Naive thymus-derived CD4-positive, alpha-beta T cell (primary cell): ENCODE data around the gene SNTA1. TPM values are rescaled to one million over a fixed set of nuclear protein-coding genes. Genes with fewer than 3 reads are reported as not detected.
"Not testable (repeated sequence)": the region's sequence is repeated elsewhere in the genome, so short reads cannot be mapped to it uniquely, and the experiment has no call there.

Source experiments
- ATAC-seq: fragments of 150-1000 bp; cut with Tn5 transposase; 2 replicates; pipeline ENCODE4 v1.10.0; 2021; ENCODE audit warnings: mild to moderate bottlenecking, moderate library complexity
- CTCF ChIA-PET: fragments of 350-600 bp; sonication (Branson Sonifier 250); formaldehyde crosslinking; loops from one replicate; lab custom pipeline; 2021; ENCODE audit warnings: antibody characterized with exemption; lab: Charles Lee
- POLR2A ChIA-PET: fragments of 350-600 bp; sonication (Branson Sonifier 250); formaldehyde crosslinking; loops from one replicate; lab custom pipeline; 2021; ENCODE audit warnings: antibody characterized with exemption, inconsistent platforms; lab: Charles Lee
- DNase-seq, 9 donors: peaks; one replicate each; pipeline versions ENCODE4 v3.0.0 to v3.0.0-alpha.2; 2020 to 2022; ENCODE audit warnings: mixed read lengths in 1 of 9
- H3K27ac ChIP-seq: one replicate; pipeline ENCODE4 v1.7.0; 2013; ENCODE audit warnings: mild to moderate bottlenecking, low read depth, low read length, moderate library complexity
- H3K27me3 ChIP-seq, 2 donors: one replicate each; pipeline ENCODE4 v1.7.0; 2013; ENCODE audit warnings: low read length in 2 of 2, mild to moderate bottlenecking in 2 of 2, moderate library complexity in 2 of 2; ENCODE audit not compliant: control insufficient read depth in 2 of 2, insufficient read depth in 2 of 2
- H3K36me3 ChIP-seq, 3 experiments: 1 replicate in 2 of 3; 2 replicates in 1 of 3; pipeline ENCODE4 v1.7.0; 2013; ENCODE audit warnings: low read length in 3 of 3, mild to moderate bottlenecking in 3 of 3, moderate library complexity in 1 of 3; ENCODE audit not compliant: insufficient read depth in 3 of 3, control insufficient read depth in 2 of 3
- H3K4me1 ChIP-seq, 2 donors: one replicate each; pipeline ENCODE4 v1.7.0; 2013; ENCODE audit warnings: low read length in 2 of 2, mild to moderate bottlenecking in 2 of 2, moderate library complexity in 1 of 2; ENCODE audit not compliant: control insufficient read depth in 2 of 2, insufficient read depth in 2 of 2
- H3K4me3 ChIP-seq: 2 replicates; pipeline ENCODE4 v1.7.0; 2013; ENCODE audit warnings: mild to moderate bottlenecking, low read length
- H3K9me3 ChIP-seq, 3 experiments: 1 replicate in 2 of 3; 2 replicates in 1 of 3; pipeline ENCODE4 v1.7.0; 2013; ENCODE audit warnings: low read length in 3 of 3; ENCODE audit not compliant: control insufficient read depth in 2 of 3
- H3K27ac Mint-ChIP-seq, 9 donors: one replicate each; pipeline ENCODE4 v1.8.0; 2020 to 2022; ENCODE audit warnings: mixed read lengths in 9 of 9, mild to moderate bottlenecking in 8 of 9, moderate library complexity in 5 of 9, inconsistent platforms in 2 of 9
- H3K27me3 Mint-ChIP-seq, 5 donors: one replicate each; pipeline ENCODE4 v1.8.0; 2021 to 2022; ENCODE audit warnings: mixed read lengths in 5 of 5, mild to moderate bottlenecking in 1 of 5
- H3K36me3 Mint-ChIP-seq, 5 donors: one replicate each; pipeline ENCODE4 v1.8.0; 2020 to 2022; ENCODE audit warnings: mixed read lengths in 5 of 5, mild to moderate bottlenecking in 3 of 5, inconsistent platforms in 1 of 5
- H3K4me1 Mint-ChIP-seq, 7 donors: one replicate each; pipeline ENCODE4 v1.8.0; 2020 to 2022; ENCODE audit warnings: mixed read lengths in 7 of 7, mild to moderate bottlenecking in 3 of 7, inconsistent platforms in 1 of 7
- H3K4me3 Mint-ChIP-seq, 10 donors: one replicate each; pipeline ENCODE4 v1.8.0; 2020 to 2022; ENCODE audit warnings: mild to moderate bottlenecking in 10 of 10, mixed read lengths in 10 of 10, moderate library complexity in 6 of 10, inconsistent platforms in 2 of 10
- H3K9me3 Mint-ChIP-seq, 11 donors: one replicate each; pipeline ENCODE4 v1.8.0; 2020 to 2022; ENCODE audit warnings: mixed read lengths in 11 of 11, mild to moderate bottlenecking in 4 of 11, inconsistent platforms in 1 of 11, moderate library complexity in 1 of 11
- intact Hi-C, 2 donors: fragments of 100-400 bp; cut with micrococcal nuclease; formaldehyde crosslinking; loops; one replicate each; pipeline ENCODE4 v1.15.1; 2023
- polyA plus RNA-seq, 2 donors: library from polyadenylated mRNA; unstranded; fragments of 300-500 nt; fragmentation: Illumina TruSeq; gene quantifications; one replicate each; pipeline ENCODE4 v1.2.3, GENCODE V29; 2021
- total RNA-seq, 6 experiments: library from RNA in 5 of 6; stranded (reverse) in 5 of 6; gene quantifications; 1 replicate in 5 of 6; 2 replicates in 1 of 6; pipeline ENCODE4 v1.2.3 and lab custom pipeline; 2021 to 2026

The SNTA1 gene
- total and polyA plus RNA-seq, 7 experiments from 2014 or later, result 2.0 to 7.2 (median 2.9) TPM

DNA sequence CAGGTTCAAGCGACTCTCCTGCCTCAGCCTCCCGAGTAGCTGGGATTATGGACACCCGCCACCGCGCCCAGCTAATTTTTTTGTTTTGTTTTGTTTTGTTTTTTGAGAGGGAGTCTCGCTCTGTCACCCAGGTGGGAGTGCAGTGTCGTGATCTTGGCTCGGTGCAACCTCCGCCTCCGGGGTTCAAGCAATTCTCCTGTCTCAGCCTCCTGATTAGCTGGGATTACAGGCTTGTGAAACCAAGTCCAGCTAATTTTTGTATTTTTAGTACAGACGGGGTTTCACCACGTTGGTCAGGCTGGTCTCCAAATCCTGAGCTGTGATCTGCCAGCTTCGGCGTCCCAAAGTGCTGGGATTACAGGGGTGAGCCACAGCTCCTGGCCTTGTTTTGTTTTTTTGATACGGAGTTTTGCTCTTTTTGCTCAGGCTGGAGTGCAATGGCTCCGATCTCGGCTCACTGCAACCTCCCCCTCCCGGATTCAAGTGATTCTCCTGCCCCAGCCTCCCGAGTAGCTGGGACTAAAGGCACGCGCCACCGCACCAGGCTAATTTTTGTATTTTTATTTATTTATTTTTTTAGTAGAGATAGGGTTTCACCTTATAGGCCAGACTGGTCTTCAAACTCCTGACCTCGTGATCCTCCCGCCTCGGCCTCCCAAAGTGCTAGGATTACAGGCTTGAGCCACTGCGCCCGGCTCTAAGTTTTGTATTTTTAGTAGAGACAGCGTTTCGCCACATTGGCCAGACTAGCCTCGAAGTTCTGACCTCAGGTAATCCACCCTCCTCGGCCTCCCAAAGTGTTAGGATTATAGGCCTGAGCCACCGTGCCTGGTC lies 45.3 kb upstream of the SNTA1 start:
- peak in 1 of 9 donors; percentile 10 for DNase-seq
- H3K4me1 ChIP-seq, H3K27me3 Mint-ChIP-seq, H3K9me3 ChIP-seq, H3K27me3 ChIP-seq, H3K4me3 ChIP-seq, H3K36me3 Mint-ChIP-seq, ATAC-seq, H3K9me3 Mint-ChIP-seq, H3K36me3 ChIP-seq: not testable (repeated sequence)
- intact Hi-C loops, result loop anchor here (1.0 to 5.0 kb wide), 10 partner anchors 44 to 952 kb away; partner anchors contain the start of genes RALY (in 2 of the 2), ACTL10 (in 1 of the 2), CDK5RAP1 (in 1 of the 2) and CHMP4B (in 1 of the 2)
- Mint-ChIP-seq H3K27ac (peak overlapping the region; percentile 36 to 96 (median 82)), H3K4me1 (peaks cover 0 to 28% (median 13%) of the 10 kb centered on the region in 7 donors), H3K4me3 (peak overlapping the region in 8 of 10 donors; percentile 12 to 89 (median 36))
- ChIA-PET CTCF (interaction anchor here (0.8 to 1.8 kb wide), 3 partner anchors 80 to 179 kb away, joined by 3 to 8 read pairs (median 4); partner anchors contain the start of genes ACTL10 and CDK5RAP1), POLR2A (interaction anchor here (0.7 to 3.0 kb wide), 18 partner anchors 14 to 623 kb away, joined by 3 to 31 read pairs (median 4); partner anchors contain the start of genes ACTL10, C20orf144, EIF2S2 and PXMP4)
- H3K27ac ChIP-seq, result peak overlapping the region; percentile 94

DNA sequence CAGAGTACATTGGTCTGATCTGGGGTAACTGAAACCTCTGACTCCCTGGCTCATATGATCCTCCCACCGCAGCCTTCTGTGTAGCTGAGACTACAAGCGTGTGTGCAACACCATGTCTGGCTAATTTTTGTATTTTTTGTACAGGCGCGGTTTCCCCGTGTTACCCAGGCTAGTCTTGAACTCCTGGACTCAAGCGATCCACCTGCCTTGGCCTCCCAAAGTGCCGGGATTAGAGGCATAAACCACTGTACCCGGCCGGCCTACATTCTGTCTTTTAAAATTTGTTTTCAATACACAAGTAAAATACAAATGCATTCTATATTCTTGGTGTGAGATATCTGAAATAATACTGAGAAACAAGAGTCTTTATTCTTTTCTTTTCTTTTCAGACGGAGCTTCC lies 44.6 kb upstream of the SNTA1 start:
- H3K9me3 ChIP-seq, result no peaks in the 10 kb centered on the region
- no peak overlapping the region for H3K27ac ChIP-seq
- H3K9me3 Mint-ChIP-seq, result no peaks in the 10 kb centered on the region
- POLR2A ChIA-PET, result interaction anchor here (0.7 to 3.0 kb wide), 4 partner anchors 17 to 242 kb away, joined by 3 to 31 read pairs (median 4); partner anchors contain the start of gene ACTL10
- no peak overlapping the region for H3K4me3 Mint-ChIP-seq
- peaks cover 0 to 5% (median 0%) of the 10 kb centered on the region in 3 experiments for H3K36me3 ChIP-seq
- ATAC-seq (no peak), DNase-seq (no peak)
- H3K27ac Mint-ChIP-seq, result peak overlapping the region in 4 of 9 donors; percentile 24 to 63 (median 34)
- intact Hi-C loops, result loop anchor here in 1 of 2 donors (2.0 to 5.0 kb wide), 2 partner anchors 43 to 951 kb away; no protein-coding TSS in a partner anchor
- no peak overlapping the region for H3K4me3 ChIP-seq
- no peaks in the 10 kb centered on the region for H3K36me3 Mint-ChIP-seq
- H3K4me1 ChIP-seq, result peaks cover 4 to 9% of the 10 kb centered on the region in 2 donors
- H3K27me3 ChIP-seq, result no peaks in the 10 kb centered on the region
- peaks cover 0 to 24% (median 11%) of the 10 kb centered on the region in 7 donors for H3K4me1 Mint-ChIP-seq
- CTCF ChIA-PET, result interaction anchor here (0.8 to 1.8 kb wide), 3 partner anchors 80 to 179 kb away, joined by 3 to 8 read pairs (median 4); partner anchors contain the start of genes ACTL10 and CDK5RAP1
- H3K27me3 Mint-ChIP-seq, result no peaks in the 10 kb centered on the region

DNA sequence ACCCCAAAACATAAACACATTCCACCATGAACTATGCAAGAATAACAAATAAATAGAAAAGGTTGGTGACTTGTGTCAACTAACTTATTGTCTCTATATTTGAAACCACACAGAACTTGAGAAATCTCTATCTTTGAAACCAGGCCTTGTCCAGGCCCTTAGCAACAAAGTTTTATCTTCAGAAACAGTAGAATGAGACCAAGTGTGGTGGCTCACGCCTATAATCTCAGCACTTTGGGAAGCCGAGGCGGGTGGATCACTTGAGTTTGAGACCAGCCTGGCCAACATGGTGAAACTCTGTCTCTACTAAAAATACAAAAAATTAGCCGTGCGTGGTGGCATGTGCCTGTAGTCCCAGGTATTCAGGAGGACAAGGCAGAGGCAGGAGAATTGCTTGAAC lies 39.6 kb upstream of the SNTA1 start:
- H3K27me3 Mint-ChIP-seq, intact Hi-C loops, H3K4me3 Mint-ChIP-seq, H3K4me1 Mint-ChIP-seq, ATAC-seq, H3K4me1 ChIP-seq, H3K9me3 Mint-ChIP-seq, H3K27ac ChIP-seq, POLR2A ChIA-PET, H3K9me3 ChIP-seq, H3K36me3 ChIP-seq, H3K4me3 ChIP-seq, H3K27me3 ChIP-seq, DNase-seq, H3K36me3 Mint-ChIP-seq, CTCF ChIA-PET: not testable (repeated sequence)
- H3K27ac Mint-ChIP-seq, result peak overlapping the region in 3 of 9 donors; percentile 41 to 88 (median 67)

DNA sequence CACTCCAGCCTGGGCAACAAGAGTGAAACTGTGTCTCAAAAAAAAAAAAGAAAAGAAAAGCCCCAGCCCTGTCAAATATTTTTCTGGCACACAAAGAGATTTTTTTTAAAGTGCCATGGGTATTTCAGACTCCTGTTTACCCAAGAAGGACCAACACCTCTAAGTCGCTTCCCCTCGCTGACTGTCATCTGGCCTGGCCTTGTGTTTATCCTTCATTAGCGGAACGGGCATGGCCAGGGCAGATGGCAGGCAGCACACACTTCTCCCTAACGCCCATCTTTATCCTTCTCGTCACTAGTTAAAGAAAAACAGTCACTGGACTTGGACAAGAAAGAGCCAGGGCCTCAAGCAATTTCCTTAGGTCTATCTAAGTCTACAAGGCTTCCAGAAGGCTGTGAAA lies 39.0 kb upstream of the SNTA1 start:
- H3K4me1 Mint-ChIP-seq, result no peaks in the 10 kb centered on the region
- Histone ChIP-seq H3K27me3 (no peaks in the 10 kb centered on the region), H3K4me1 (no peaks in the 10 kb centered on the region), H3K9me3 (no peaks in the 10 kb centered on the region), H3K27ac (no peak overlapping the region), H3K36me3 (no peaks in the 10 kb centered on the region), H3K4me3 (no peak overlapping the region)
- ATAC-seq (no peak), DNase-seq (no peak)
- H3K36me3 Mint-ChIP-seq, result no peaks in the 10 kb centered on the region
- H3K27ac Mint-ChIP-seq, result peak overlapping the region in 1 of 9 donors; percentile 62
- peaks cover 0 to 1% (median 0%) of the 10 kb centered on the region in 5 donors for H3K27me3 Mint-ChIP-seq
- ChIA-PET POLR2A (no interaction called here), CTCF (no interaction called here)
- intact Hi-C loops, result no loop called here
- no peak overlapping the region for H3K4me3 Mint-ChIP-seq
- peaks cover 0 to 1% (median 0%) of the 10 kb centered on the region in 11 donors for H3K9me3 Mint-ChIP-seq

DNA sequence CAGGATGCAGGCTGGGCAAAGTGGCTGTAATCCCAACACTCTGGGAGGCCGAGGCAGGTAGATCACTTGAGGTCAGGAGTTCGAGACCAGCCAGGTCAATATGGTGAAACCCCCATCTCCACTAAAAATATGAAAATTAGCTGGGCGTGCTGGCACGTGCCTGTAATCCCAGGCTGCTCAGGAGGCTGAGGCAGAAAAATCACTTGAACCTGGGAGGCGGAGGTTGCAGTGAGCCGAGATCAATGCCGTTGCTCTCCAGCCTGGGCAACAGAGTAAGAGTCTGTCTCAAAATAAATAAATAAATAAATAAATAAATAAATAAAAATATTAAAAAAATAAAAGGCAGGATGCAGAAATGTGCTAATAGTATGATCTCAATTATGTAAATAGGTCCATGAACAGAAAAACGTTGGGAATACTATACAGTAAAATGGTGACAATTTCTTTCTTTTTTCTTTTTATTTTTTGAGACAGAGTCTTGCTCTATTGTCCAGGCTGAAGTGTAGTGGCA lies 37.9 kb upstream of the SNTA1 start:
- peaks cover 0 to 1% (median 0%) of the 10 kb centered on the region in 11 donors for H3K9me3 Mint-ChIP-seq
- Histone ChIP-seq H3K4me1 (no peaks in the 10 kb centered on the region), H3K36me3 (no peaks in the 10 kb centered on the region), H3K27me3 (no peaks in the 10 kb centered on the region), H3K27ac (no peak overlapping the region), H3K4me3 (no peak overlapping the region), H3K9me3 (no peaks in the 10 kb centered on the region)
- ChIA-PET POLR2A (no interaction called here), CTCF (no interaction called here)
- intact Hi-C loops, result no loop called here
- peaks cover 0 to 1% (median 0%) of the 10 kb centered on the region in 5 donors for H3K27me3 Mint-ChIP-seq
- H3K4me1 Mint-ChIP-seq, result no peaks in the 10 kb centered on the region
- no peak overlapping the region for H3K27ac Mint-ChIP-seq
- ATAC-seq, result no peak
- no peak overlapping the region for H3K4me3 Mint-ChIP-seq
- no peaks in the 10 kb centered on the region for H3K36me3 Mint-ChIP-seq
- no peak for DNase-seq

DNA sequence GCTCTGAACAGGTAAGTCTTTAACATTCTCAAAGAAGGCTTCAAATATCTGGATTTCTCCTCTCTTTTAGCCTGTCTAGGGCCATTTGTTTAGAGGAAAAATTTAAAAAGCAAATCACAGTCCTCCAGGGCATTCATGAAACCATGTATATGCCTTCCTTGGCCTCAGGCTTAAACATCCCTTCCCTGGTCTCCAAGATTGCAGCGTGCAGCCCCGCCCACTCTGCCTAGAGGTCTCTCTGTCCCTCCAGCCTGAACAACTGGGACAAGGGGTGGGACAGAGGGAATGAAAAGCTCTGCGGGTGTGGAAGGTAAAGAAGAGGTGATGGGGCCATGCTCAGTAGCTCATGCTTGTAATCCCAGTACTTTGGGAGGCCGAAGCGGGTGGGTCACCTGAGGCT lies 36.5 kb upstream of the SNTA1 start:
- no peaks in the 10 kb centered on the region for H3K27me3 ChIP-seq
- POLR2A ChIA-PET, result no interaction called here
- no peaks in the 10 kb centered on the region for H3K9me3 ChIP-seq
- no peak overlapping the region for H3K27ac Mint-ChIP-seq
- H3K27ac ChIP-seq, result no peak overlapping the region
- H3K4me1 ChIP-seq, result no peaks in the 10 kb centered on the region
- no peak overlapping the region for H3K4me3 ChIP-seq
- DNase-seq (no peak), ATAC-seq (no peak)
- CTCF ChIA-PET, result no interaction called here
- intact Hi-C loops, result no loop called here
- H3K36me3 Mint-ChIP-seq, result no peaks in the 10 kb centered on the region
- H3K27me3 Mint-ChIP-seq, result peaks cover 0 to 1% (median 0%) of the 10 kb centered on the region in 5 donors
- H3K9me3 Mint-ChIP-seq, result peaks cover 0 to 1% (median 0%) of the 10 kb centered on the region in 11 donors
- no peaks in the 10 kb centered on the region for H3K4me1 Mint-ChIP-seq
- no peak overlapping the region for H3K4me3 Mint-ChIP-seq
- no peaks in the 10 kb centered on the region for H3K36me3 ChIP-seq
